HepG2 (cell line): Measurements from ENCODE around the gene PTPRU.

ENCODE experiments used
- CBX1 ChIP-seq: IDR thresholded peaks from one replicate; pipeline ENCODE4 v1.6.1; 2016; ENCODE audit warnings: antibody characterized with exemption, low read depth
- EP300 ChIP-seq, 3 experiments: sonication (generic) in 1 of 3; formaldehyde crosslinking in 1 of 3; IDR thresholded peaks; 2 replicates each; pipeline versions ENCODE4 v1.5.1 to v1.6.1; 2011 to 2020; ENCODE audit warnings: low read depth in 2 of 3, low read length in 2 of 3, borderline replicate concordance in 1 of 3, improper control_type of control experiment in 1 of 3, mild to moderate bottlenecking in 1 of 3, missing genetic modification reagents in 1 of 3, moderate library complexity in 1 of 3
- GTF2F1 ChIP-seq: fragments of 150-350 bp; IDR thresholded peaks from 2 replicates; pipeline ENCODE4 v1.6.1; 2014; ENCODE audit warnings: low read length
- KDM5A ChIP-seq: fragments of 200-600 bp; sonication (generic); IDR thresholded peaks from 2 replicates; pipeline ENCODE4 v1.7.0; 2018; ENCODE audit warnings: antibody characterized with exemption, mild to moderate bottlenecking, low read length, borderline replicate concordance
- MATR3 ChIP-seq: sonication (generic); formaldehyde crosslinking; IDR thresholded peaks from 2 replicates; pipeline ENCODE4 v1.4.0; 2020; ENCODE audit warnings: missing genetic modification reagents
- MIER3 ChIP-seq: IDR thresholded peaks from 2 replicates; pipeline ENCODE4 v1.6.1; 2016; ENCODE audit warnings: missing compliant biosample characterization, borderline replicate concordance
- MTF1 ChIP-seq: sonication (generic); formaldehyde crosslinking; IDR thresholded peaks from 2 replicates; pipeline ENCODE4 v1.5.0; 2020; ENCODE audit warnings: missing genetic modification reagents
- PHF20 ChIP-seq: sonication (generic); formaldehyde crosslinking; IDR thresholded peaks from 2 replicates; pipeline ENCODE4 v1.5.0; 2020; ENCODE audit warnings: mild to moderate bottlenecking, missing genetic modification reagents
- SMARCC2 ChIP-seq: fragments of 450-650 bp; IDR thresholded peaks from 2 replicates; pipeline ENCODE4 v1.6.1; 2017; ENCODE audit warnings: antibody characterized with exemption, mild to moderate bottlenecking
- ZSCAN21 ChIP-seq: sonication (generic); formaldehyde crosslinking; IDR thresholded peaks from 2 replicates; pipeline ENCODE4 v1.8.0; 2022; ENCODE audit warnings: mild to moderate bottlenecking, missing genetic modification reagents, moderate library complexity, borderline replicate concordance
- TF ChIP-seq, protein P1 (sequence below): sonication (generic); formaldehyde crosslinking; IDR thresholded peaks from 2 replicates; pipeline ENCODE4 v1.4.0; 2020; ENCODE audit warnings: mild to moderate bottlenecking, missing genetic modification reagents
- TF ChIP-seq, protein P2 (sequence below): sonication (generic); formaldehyde crosslinking; IDR thresholded peaks from 2 replicates; pipeline ENCODE4 v1.5.0; 2020; ENCODE audit warnings: mild to moderate bottlenecking, missing genetic modification reagents, moderate library complexity
- TF ChIP-seq, protein P3 (sequence below): sonication (generic); formaldehyde crosslinking; IDR thresholded peaks from 2 replicates; pipeline ENCODE4 v1.8.1; 2022; ENCODE audit warnings: low read depth, mild to moderate bottlenecking, missing genetic modification reagents
- TF ChIP-seq, protein P4 (sequence below), 2 experiments: IDR thresholded peaks; 2 replicates each; pipeline ENCODE4 v1.6.1; 2011 to 2012; ENCODE audit warnings: low read length in 2 of 2, borderline replicate concordance in 1 of 2, low read depth in 1 of 2, mild to moderate bottlenecking in 1 of 2, moderate library complexity in 1 of 2

DNA sequence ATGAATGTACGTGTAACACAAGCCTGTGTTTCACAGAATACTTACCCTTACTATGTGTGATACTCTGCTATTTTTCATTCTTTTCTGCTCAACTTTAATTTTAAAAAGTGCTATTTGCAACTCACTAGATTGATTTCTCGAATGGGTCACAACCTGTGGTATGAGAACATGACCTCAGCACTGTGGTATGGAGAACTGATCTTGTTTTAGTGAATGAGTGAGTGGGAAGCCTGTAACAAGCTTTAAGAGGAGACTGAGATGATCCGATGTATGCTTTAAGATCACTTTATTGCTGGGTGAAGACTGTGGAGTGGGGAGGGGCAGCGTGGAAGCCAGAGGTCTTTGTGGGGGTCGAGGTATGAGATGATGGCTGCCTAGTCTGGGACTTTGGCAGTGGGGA is 27.1 kb upstream of the PTPRU start:
- TF ChIP-seq, protein P1, sequence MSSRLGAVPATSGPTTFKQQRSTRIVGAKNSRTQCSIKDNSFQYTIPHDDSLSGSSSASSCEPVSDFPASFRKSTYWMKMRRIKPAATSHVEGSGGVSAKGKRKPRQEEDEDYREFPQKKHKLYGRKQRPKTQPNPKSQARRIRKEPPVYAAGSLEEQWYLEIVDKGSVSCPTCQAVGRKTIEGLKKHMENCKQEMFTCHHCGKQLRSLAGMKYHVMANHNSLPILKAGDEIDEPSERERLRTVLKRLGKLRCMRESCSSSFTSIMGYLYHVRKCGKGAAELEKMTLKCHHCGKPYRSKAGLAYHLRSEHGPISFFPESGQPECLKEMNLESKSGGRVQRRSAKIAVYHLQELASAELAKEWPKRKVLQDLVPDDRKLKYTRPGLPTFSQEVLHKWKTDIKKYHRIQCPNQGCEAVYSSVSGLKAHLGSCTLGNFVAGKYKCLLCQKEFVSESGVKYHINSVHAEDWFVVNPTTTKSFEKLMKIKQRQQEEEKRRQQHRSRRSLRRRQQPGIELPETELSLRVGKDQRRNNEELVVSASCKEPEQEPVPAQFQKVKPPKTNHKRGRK, result no peak
- TF ChIP-seq, protein P2, sequence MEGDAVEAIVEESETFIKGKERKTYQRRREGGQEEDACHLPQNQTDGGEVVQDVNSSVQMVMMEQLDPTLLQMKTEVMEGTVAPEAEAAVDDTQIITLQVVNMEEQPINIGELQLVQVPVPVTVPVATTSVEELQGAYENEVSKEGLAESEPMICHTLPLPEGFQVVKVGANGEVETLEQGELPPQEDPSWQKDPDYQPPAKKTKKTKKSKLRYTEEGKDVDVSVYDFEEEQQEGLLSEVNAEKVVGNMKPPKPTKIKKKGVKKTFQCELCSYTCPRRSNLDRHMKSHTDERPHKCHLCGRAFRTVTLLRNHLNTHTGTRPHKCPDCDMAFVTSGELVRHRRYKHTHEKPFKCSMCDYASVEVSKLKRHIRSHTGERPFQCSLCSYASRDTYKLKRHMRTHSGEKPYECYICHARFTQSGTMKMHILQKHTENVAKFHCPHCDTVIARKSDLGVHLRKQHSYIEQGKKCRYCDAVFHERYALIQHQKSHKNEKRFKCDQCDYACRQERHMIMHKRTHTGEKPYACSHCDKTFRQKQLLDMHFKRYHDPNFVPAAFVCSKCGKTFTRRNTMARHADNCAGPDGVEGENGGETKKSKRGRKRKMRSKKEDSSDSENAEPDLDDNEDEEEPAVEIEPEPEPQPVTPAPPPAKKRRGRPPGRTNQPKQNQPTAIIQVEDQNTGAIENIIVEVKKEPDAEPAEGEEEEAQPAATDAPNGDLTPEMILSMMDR (CRISPR knock-in tag), result no peak
- TF ChIP-seq, protein P3, sequence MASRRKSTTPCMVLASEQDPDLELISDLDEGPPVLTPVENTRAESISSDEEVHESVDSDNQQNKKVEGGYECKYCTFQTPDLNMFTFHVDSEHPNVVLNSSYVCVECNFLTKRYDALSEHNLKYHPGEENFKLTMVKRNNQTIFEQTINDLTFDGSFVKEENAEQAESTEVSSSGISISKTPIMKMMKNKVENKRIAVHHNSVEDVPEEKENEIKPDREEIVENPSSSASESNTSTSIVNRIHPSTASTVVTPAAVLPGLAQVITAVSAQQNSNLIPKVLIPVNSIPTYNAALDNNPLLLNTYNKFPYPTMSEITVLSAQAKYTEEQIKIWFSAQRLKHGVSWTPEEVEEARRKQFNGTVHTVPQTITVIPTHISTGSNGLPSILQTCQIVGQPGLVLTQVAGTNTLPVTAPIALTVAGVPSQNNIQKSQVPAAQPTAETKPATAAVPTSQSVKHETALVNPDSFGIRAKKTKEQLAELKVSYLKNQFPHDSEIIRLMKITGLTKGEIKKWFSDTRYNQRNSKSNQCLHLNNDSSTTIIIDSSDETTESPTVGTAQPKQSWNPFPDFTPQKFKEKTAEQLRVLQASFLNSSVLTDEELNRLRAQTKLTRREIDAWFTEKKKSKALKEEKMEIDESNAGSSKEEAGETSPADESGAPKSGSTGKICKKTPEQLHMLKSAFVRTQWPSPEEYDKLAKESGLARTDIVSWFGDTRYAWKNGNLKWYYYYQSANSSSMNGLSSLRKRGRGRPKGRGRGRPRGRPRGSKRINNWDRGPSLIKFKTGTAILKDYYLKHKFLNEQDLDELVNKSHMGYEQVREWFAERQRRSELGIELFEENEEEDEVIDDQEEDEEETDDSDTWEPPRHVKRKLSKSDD, result no peak
- TF ChIP-seq MTF1 (CRISPR knock-in tag), result no peak
- TF ChIP-seq, protein P4, sequence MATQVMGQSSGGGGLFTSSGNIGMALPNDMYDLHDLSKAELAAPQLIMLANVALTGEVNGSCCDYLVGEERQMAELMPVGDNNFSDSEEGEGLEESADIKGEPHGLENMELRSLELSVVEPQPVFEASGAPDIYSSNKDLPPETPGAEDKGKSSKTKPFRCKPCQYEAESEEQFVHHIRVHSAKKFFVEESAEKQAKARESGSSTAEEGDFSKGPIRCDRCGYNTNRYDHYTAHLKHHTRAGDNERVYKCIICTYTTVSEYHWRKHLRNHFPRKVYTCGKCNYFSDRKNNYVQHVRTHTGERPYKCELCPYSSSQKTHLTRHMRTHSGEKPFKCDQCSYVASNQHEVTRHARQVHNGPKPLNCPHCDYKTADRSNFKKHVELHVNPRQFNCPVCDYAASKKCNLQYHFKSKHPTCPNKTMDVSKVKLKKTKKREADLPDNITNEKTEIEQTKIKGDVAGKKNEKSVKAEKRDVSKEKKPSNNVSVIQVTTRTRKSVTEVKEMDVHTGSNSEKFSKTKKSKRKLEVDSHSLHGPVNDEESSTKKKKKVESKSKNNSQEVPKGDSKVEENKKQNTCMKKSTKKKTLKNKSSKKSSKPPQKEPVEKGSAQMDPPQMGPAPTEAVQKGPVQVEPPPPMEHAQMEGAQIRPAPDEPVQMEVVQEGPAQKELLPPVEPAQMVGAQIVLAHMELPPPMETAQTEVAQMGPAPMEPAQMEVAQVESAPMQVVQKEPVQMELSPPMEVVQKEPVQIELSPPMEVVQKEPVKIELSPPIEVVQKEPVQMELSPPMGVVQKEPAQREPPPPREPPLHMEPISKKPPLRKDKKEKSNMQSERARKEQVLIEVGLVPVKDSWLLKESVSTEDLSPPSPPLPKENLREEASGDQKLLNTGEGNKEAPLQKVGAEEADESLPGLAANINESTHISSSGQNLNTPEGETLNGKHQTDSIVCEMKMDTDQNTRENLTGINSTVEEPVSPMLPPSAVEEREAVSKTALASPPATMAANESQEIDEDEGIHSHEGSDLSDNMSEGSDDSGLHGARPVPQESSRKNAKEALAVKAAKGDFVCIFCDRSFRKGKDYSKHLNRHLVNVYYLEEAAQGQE (IDR thresholded peaks at IDR 0.05; ENCODE audit: borderline replicate concordance in 1 of 2, low read depth in 1 of 2, low read length in 2 of 2), result no peak
- no peak for TF ChIP-seq GTF2F1
- no peak for TF ChIP-seq PHF20 (CRISPR knock-in tag)
- TF ChIP-seq CBX1, result no peak
- TF ChIP-seq MIER3, result no peak
- TF ChIP-seq EP300 (IDR thresholded peaks at IDR 0.05; ENCODE audit: low read depth in 2 of 2, low read length in 2 of 2), result no peak
- TF ChIP-seq EP300 (CRISPR knock-in tag; IDR thresholded peaks at IDR 0.05; ENCODE audit: borderline replicate concordance), result no peak
- TF ChIP-seq MATR3, result no peak
- no peak for TF ChIP-seq KDM5A
- TF ChIP-seq ZSCAN21 (CRISPR knock-in tag), result no peak
- TF ChIP-seq SMARCC2, result no peak
